ENCODE results near the gene SERPINB6. TPM values are rescaled to one million over a fixed set of nuclear protein-coding genes. Genes with fewer than 3 reads are reported as not detected.

The SERPINB6 gene
- total and polyA plus RNA-seq, 9 of the 15 experiments (the other 6 are each of a cell fraction or from before 2014, with no cell fraction given), result 86.6 to 211 (median 143) TPM

- TF ChIP-seq PCBP1 (IDR thresholded peaks at IDR 0.05; ENCODE audit: low read depth, low read length, poor library complexity, severe bottlenecking) (no peak), RNF219 (CRISPR knock-in tag; IDR thresholded peaks at IDR 0.05) (no peak), RAD21 (CRISPR knock-in tag; conservative IDR thresholded peaks at IDR 0.05 in 1 of 2, IDR thresholded peaks at IDR 0.05 in 1 of 2) (no peak), PHF21A (IDR thresholded peaks at IDR 0.05; ENCODE audit: borderline replicate concordance, low read depth) (peak; percentile 51; the same call in 1 of the 2 replicates), PATZ1 (CRISPR knock-in tag; IDR thresholded peaks at IDR 0.05; ENCODE audit: borderline replicate concordance) (peak; percentile 83; the same call in 1 of the 2 replicates), POLR2H (tag; IDR thresholded peaks at IDR 0.05; ENCODE audit: low read depth) (peak; percentile 86), KHSRP (IDR thresholded peaks at IDR 0.05) (no peak), MNT (conservative IDR thresholded peaks at IDR 0.05) (peak; percentile 78 to 83), ZBTB17 (CRISPR knock-in tag; IDR thresholded peaks at IDR 0.05) (0 out of 2 replicates have a peak, but pooled peaks have one; percentile 22), ZNF41 (CRISPR knock-in tag; conservative IDR thresholded peaks at IDR 0.05) (no peak), ZNF217 (CRISPR knock-in tag; IDR thresholded peaks at IDR 0.05) (no peak), ZNF764 (CRISPR knock-in tag; IDR thresholded peaks at IDR 0.05; ENCODE audit: low read depth) (no peak), ZNF780A (CRISPR knock-in tag; IDR thresholded peaks at IDR 0.05) (no peak), RBM25 (IDR thresholded peaks at IDR 0.05; ENCODE audit: low read depth, low read length, severe bottlenecking) (peak; percentile 61), RFX5 (IDR thresholded peaks at IDR 0.05; ENCODE audit: low read depth, low read length) (no peak), SMC3 (conservative IDR thresholded peaks at IDR 0.05; ENCODE audit: insufficient read depth, low read depth, low read length) (no peak), ATF1 (CRISPR knock-in tag; IDR thresholded peaks at IDR 0.05) (no peak), ATF1 (tag; IDR thresholded peaks at IDR 0.05) (peak; percentile 89), ZSCAN29 (IDR thresholded peaks at IDR 0.05) (no peak; the same call in 1 of the 2 replicates), ZNF354B (CRISPR knock-in tag; IDR thresholded peaks at IDR 0.05) (no peak), POLR2AphosphoS2 (IDR thresholded peaks at IDR 0.05; ENCODE audit: low read length) (no peak; the same call in 1 of the 2 replicates), TAF7 (tag; IDR thresholded peaks at IDR 0.05) (peak; percentile 79), ZNF274 (IDR thresholded peaks at IDR 0.05; ENCODE audit: borderline replicate concordance, low read depth, low read length) (no peak), GABPB2 (CRISPR knock-in tag; conservative IDR thresholded peaks at IDR 0.05) (no peak)
These were observed 18.2 kb upstream of the SERPINB6 start (continued) for GRCh38 chr6:2989332-2990247.

All from K562 (cell line).